Measurements from ENCODE around the gene CAPN7.

Gene CAPN7

DNA sequence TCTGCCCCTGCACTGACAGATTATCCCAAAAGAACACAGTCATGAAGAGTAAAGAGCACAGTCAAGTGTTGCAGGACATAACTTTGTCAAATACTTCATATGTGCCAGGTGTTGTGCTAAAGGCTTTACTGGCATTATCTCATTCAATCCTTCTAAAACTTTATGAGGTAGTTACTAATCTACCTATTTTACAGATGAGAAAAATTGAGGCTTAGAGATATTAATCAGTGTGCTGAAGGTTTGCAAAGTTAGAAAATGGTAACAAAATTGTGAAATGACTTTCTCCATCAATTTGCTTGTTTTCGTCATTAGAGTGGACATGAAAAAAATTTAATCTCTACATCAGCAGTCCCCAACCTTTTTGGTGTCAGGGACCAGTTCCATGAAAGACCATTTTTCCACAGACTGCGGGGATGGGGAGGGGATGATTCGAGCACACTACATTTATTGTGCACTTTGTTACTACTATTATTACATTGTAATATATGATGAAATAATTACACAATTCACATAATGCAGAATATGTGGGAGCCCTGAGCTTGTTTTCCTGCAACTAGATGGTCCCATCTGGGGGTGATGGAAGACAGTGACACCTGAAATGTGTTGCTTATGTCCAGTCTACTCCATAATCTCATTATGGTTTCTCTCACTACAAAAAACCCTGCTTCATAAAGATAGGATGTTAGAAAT lies 8.6 kb upstream of the CAPN7 start:
- Histone ChIP-seq H3K9ac (ENCODE audit: low read length in 5 of 5) (no peak overlapping the region), H3K36me3 (ENCODE audit: control insufficient read depth in 5 of 5, insufficient read depth in 5 of 5, low read length in 5 of 5) (no peaks in the 10 kb centered on the region), H3K4me3 (ENCODE audit: low read depth in 1 of 5, low read length in 5 of 5) (no peak overlapping the region), H3K9me3 (ENCODE audit: control insufficient read depth in 5 of 5, low read length in 5 of 5) (no peaks in the 10 kb centered on the region), H3K4me1 (ENCODE audit: control insufficient read depth in 5 of 5, insufficient read depth in 5 of 5, low read length in 5 of 5) (no peaks in the 10 kb centered on the region), H3K27me3 (ENCODE audit: control insufficient read depth in 5 of 5, insufficient read depth in 4 of 5, low read length in 5 of 5) (no peaks in the 10 kb centered on the region), H3K27ac (ENCODE audit: low read depth, low read length) (no peak overlapping the region)

DNA sequence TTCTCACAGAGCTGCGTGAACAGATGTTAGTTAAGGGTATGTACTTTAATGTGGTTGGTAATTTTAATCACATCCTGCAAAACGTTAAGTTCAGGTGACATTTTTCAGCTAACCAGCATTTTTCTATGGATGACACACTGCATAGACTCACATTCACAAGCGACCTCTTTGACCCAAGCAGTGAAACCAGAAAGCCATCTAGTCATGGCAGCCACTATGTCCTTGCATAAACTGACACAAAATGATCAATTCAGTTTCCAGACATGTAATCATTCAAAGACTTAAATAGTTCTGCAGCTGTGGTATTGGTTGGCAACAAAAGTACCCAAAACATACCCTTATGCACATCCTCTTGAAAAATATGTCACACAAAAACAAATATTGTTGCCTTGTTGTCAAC lies 7.4 kb upstream of the CAPN7 start:
- no peaks in the 10 kb centered on the region for H3K36me3 ChIP-seq (ENCODE audit: control insufficient read depth in 5 of 5, insufficient read depth in 5 of 5, low read length in 5 of 5)

DNA sequence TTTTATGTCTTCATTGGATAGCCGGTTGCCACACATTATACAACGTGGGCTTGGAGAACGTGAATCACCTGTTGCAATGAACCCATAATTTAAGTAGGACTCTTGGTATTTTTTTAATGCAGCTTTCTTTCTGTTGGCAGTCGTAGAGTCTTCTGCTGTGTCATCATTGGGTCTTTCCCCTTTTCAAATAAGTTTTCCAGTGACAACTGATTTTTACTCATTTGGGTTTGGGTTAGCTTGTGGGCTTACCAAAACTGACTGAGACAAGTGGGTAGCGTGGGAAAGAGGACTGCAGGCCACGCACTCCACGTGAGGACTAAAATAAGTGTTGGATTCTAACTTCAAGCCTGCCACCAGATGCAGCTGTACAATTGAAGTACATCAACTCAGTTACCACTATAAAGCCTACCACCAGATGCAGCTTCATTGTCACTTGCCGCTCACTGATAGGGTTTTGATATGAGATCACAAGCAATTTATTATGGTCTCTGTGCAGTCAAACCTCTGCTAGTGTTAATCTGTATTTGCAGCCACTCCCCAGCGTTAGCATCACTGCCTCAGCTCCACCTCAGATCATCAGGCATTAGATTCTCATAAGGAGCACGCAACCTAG lies 6.4 kb upstream of the CAPN7 start:
- Histone ChIP-seq H3K36me3 (ENCODE audit: control insufficient read depth in 5 of 5, insufficient read depth in 5 of 5, low read length in 5 of 5) (no peaks in the 10 kb centered on the region), H3K27me3 (ENCODE audit: control insufficient read depth in 5 of 5, insufficient read depth in 4 of 5, low read length in 5 of 5) (no peaks in the 10 kb centered on the region), H3K9me3 (ENCODE audit: control insufficient read depth in 5 of 5, low read length in 5 of 5) (no peaks in the 10 kb centered on the region), H3K4me3 (ENCODE audit: low read depth in 1 of 5, low read length in 5 of 5) (no peak overlapping the region), H3K27ac (ENCODE audit: low read depth, low read length) (no peak overlapping the region), H3K9ac (ENCODE audit: low read length in 5 of 5) (no peak overlapping the region), H3K4me1 (ENCODE audit: control insufficient read depth in 5 of 5, insufficient read depth in 5 of 5, low read length in 5 of 5) (peaks cover 0 to 4% (median 4%) of the 10 kb centered on the region in 5 donors)

More for the DNA sequence above, 7.4 kb upstream of the CAPN7 start:
- Histone ChIP-seq H3K27ac (ENCODE audit: low read depth, low read length) (no peak overlapping the region), H3K9me3 (ENCODE audit: control insufficient read depth in 5 of 5, low read length in 5 of 5) (no peaks in the 10 kb centered on the region), H3K9ac (ENCODE audit: low read length in 5 of 5) (no peak overlapping the region), H3K27me3 (ENCODE audit: control insufficient read depth in 5 of 5, insufficient read depth in 4 of 5, low read length in 5 of 5) (no peaks in the 10 kb centered on the region), H3K4me1 (ENCODE audit: control insufficient read depth in 5 of 5, insufficient read depth in 5 of 5, low read length in 5 of 5) (peaks cover 0 to 4% (median 4%) of the 10 kb centered on the region in 5 donors), H3K4me3 (ENCODE audit: low read depth in 1 of 5, low read length in 5 of 5) (no peak overlapping the region)

DNA sequence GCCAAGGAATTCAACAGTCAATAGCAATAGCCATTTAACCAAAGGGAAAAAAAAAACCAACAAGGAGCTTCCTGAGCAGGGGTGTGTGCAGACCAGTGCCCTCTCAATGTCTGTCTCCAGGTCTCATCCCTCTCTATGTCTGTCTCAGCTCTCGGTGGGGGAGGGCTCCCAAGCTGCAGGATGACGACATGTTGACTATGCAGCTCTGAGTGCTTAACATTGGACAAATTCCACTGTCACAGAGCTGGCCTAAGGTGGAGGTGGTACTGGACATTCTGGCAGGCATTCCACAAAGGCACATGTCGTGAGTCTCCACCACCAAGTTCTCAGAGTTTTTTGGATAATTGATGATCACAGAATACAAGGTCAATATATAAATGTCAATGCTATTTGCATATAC lies 2.0 kb upstream of the CAPN7 start:
- Histone ChIP-seq H3K9ac (ENCODE audit: low read length in 5 of 5) (no peak overlapping the region), H3K4me1 (ENCODE audit: control insufficient read depth in 5 of 5, insufficient read depth in 5 of 5, low read length in 5 of 5) (peaks cover 0 to 32% (median 28%) of the 10 kb centered on the region in 5 donors), H3K36me3 (ENCODE audit: control insufficient read depth in 5 of 5, insufficient read depth in 5 of 5, low read length in 5 of 5) (no peaks in the 10 kb centered on the region), H3K9me3 (ENCODE audit: control insufficient read depth in 5 of 5, low read length in 5 of 5) (no peaks in the 10 kb centered on the region), H3K27me3 (ENCODE audit: control insufficient read depth in 5 of 5, insufficient read depth in 4 of 5, low read length in 5 of 5) (no peaks in the 10 kb centered on the region), H3K27ac (ENCODE audit: low read depth, low read length) (no peak overlapping the region), H3K4me3 (ENCODE audit: low read depth in 1 of 5, low read length in 5 of 5) (no peak overlapping the region)

- peak overlapping the region; percentile 80 to 96 (median 92) for H3K4me3 ChIP-seq (ENCODE audit: low read depth in 1 of 5, low read length in 5 of 5)
- peaks cover 0 to under 1% (median 0%) of the 10 kb centered on the region in 5 donors for H3K36me3 ChIP-seq (ENCODE audit: control insufficient read depth in 5 of 5, insufficient read depth in 5 of 5, low read length in 5 of 5)
- H3K4me1 ChIP-seq (ENCODE audit: control insufficient read depth in 5 of 5, insufficient read depth in 5 of 5, low read length in 5 of 5) = peaks cover 0 to 39% (median 31%) of the 10 kb centered on the region in 5 donors
- no peaks in the 10 kb centered on the region for H3K9me3 ChIP-seq (ENCODE audit: control insufficient read depth in 5 of 5, low read length in 5 of 5)
- H3K27me3 ChIP-seq (ENCODE audit: control insufficient read depth in 5 of 5, insufficient read depth in 4 of 5, low read length in 5 of 5) = no peaks in the 10 kb centered on the region
- H3K27ac ChIP-seq (ENCODE audit: low read depth, low read length) = peak overlapping the region; percentile 73
- H3K9ac ChIP-seq (ENCODE audit: low read length in 5 of 5) = peak overlapping the region in 4 of 5 donors; percentile 53 to 79 (median 72)
Observed at GRCh38 chr3:15205482-15205933, 538 bp upstream of the CAPN7 start.

GRCh38 chr3:15206662-15207576 lies 873 bp downstream of the CAPN7 start:
- Histone ChIP-seq H3K9me3 (ENCODE audit: control insufficient read depth in 5 of 5, low read length in 5 of 5) (no peaks in the 10 kb centered on the region), H3K4me3 (ENCODE audit: low read depth in 1 of 5, low read length in 5 of 5) (peak overlapping the region; percentile 88 to 96 (median 95)), H3K27ac (ENCODE audit: low read depth, low read length) (peak overlapping the region; percentile 94), H3K36me3 (ENCODE audit: control insufficient read depth in 5 of 5, insufficient read depth in 5 of 5, low read length in 5 of 5) (peaks cover 2 to 4% (median 2%) of the 10 kb centered on the region in 5 donors), H3K4me1 (ENCODE audit: control insufficient read depth in 5 of 5, insufficient read depth in 5 of 5, low read length in 5 of 5) (peaks cover 0 to 43% (median 32%) of the 10 kb centered on the region in 5 donors), H3K27me3 (ENCODE audit: control insufficient read depth in 5 of 5, insufficient read depth in 4 of 5, low read length in 5 of 5) (no peaks in the 10 kb centered on the region), H3K9ac (ENCODE audit: low read length in 5 of 5) (peak overlapping the region; percentile 94 to 98 (median 98))

- Histone ChIP-seq H3K36me3 (ENCODE audit: control insufficient read depth in 5 of 5, insufficient read depth in 5 of 5, low read length in 5 of 5) (peaks cover 2 to 14% (median 12%) of the 10 kb centered on the region in 5 donors), H3K4me3 (ENCODE audit: low read depth in 1 of 5, low read length in 5 of 5) (peak overlapping the region; percentile 88 to 96 (median 95)), H3K27me3 (ENCODE audit: control insufficient read depth in 5 of 5, insufficient read depth in 4 of 5, low read length in 5 of 5) (no peaks in the 10 kb centered on the region), H3K9ac (ENCODE audit: low read length in 5 of 5) (peak overlapping the region; percentile 94 to 98 (median 98)), H3K27ac (ENCODE audit: low read depth, low read length) (peak overlapping the region; percentile 94), H3K9me3 (ENCODE audit: control insufficient read depth in 5 of 5, low read length in 5 of 5) (no peaks in the 10 kb centered on the region), H3K4me1 (ENCODE audit: control insufficient read depth in 5 of 5, insufficient read depth in 5 of 5, low read length in 5 of 5) (peaks cover 0 to 44% (median 30%) of the 10 kb centered on the region in 5 donors)
Observed at GRCh38 chr3:15207836-15208504, 1.9 kb downstream of the CAPN7 start.

DNA sequence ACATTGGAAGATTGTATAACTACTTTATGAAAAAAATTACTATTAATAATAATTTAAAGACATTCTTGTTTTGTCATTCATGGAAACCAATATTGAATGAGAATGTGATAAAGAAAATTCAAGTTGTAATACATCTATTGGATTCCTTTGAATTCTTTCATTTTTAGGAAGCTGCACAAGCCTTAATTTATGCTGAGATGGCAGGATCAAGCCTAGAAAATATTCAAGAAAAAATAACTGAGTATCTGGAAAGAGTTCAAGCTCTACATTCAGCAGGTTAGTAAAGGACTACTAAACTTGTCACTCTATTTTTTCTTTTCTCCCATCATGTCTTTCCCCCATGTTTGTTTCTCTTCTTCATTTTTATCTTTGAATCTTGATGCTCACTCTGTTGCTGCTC lies 5.9 kb downstream of the CAPN7 start:
- H3K4me3 ChIP-seq (ENCODE audit: low read depth in 1 of 5, low read length in 5 of 5) = no peak overlapping the region
- H3K27me3 ChIP-seq (ENCODE audit: control insufficient read depth in 5 of 5, insufficient read depth in 4 of 5, low read length in 5 of 5) = no peaks in the 10 kb centered on the region
- H3K9me3 ChIP-seq (ENCODE audit: control insufficient read depth in 5 of 5, low read length in 5 of 5) = no peaks in the 10 kb centered on the region
- H3K4me1 ChIP-seq (ENCODE audit: control insufficient read depth in 5 of 5, insufficient read depth in 5 of 5, low read length in 5 of 5) = peaks cover 0 to 61% (median 40%) of the 10 kb centered on the region in 5 donors
- H3K36me3 ChIP-seq (ENCODE audit: control insufficient read depth in 5 of 5, insufficient read depth in 5 of 5, low read length in 5 of 5) = peaks cover 2 to 23% (median 18%) of the 10 kb centered on the region in 5 donors
- H3K27ac ChIP-seq (ENCODE audit: low read depth, low read length) = no peak overlapping the region
- no peak overlapping the region for H3K9ac ChIP-seq (ENCODE audit: low read length in 5 of 5)

DNA sequence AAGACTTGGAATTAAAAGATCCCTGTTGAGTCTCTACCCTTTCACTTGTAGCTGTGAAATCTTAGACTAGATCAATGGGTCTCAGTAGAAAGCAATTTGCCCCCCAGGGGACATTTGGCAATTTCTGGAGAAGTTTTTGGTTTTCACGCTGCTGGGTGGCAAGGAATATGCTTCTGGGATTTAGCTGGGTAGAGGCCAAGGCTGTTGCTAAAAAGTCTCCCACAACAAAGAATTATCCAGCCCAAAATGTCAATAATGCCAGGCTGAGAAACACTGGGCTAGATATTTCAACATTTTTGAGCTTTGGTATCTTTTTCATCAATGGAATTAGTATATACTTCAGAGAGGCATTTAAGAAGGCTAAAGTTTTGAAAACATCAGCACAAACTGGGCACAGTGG lies 8.7 kb downstream of the CAPN7 start:
- H3K36me3 ChIP-seq (ENCODE audit: control insufficient read depth in 5 of 5, insufficient read depth in 5 of 5, low read length in 5 of 5) = peaks cover 21 to 46% (median 40%) of the 10 kb centered on the region in 5 donors
- no peak overlapping the region for H3K4me3 ChIP-seq (ENCODE audit: low read depth in 1 of 5, low read length in 5 of 5)
- H3K9me3 ChIP-seq (ENCODE audit: control insufficient read depth in 5 of 5, low read length in 5 of 5) = no peaks in the 10 kb centered on the region
- no peaks in the 10 kb centered on the region for H3K27me3 ChIP-seq (ENCODE audit: control insufficient read depth in 5 of 5, insufficient read depth in 4 of 5, low read length in 5 of 5)
- peak overlapping the region; percentile 71 for H3K27ac ChIP-seq (ENCODE audit: low read depth, low read length)
- H3K4me1 ChIP-seq (ENCODE audit: control insufficient read depth in 5 of 5, insufficient read depth in 5 of 5, low read length in 5 of 5) = peaks cover 0 to 51% (median 22%) of the 10 kb centered on the region in 5 donors
- no peak overlapping the region for H3K9ac ChIP-seq (ENCODE audit: low read length in 5 of 5)

Data from subcutaneous abdominal adipose tissue (tissue), 5 donors.